Activated naive CD8-positive, alpha-beta T cell treated with anti-CD3 and anti-CD28 coated beads, Interleukin-2, amount 10 ng/mL, durations not matched to agents 7 days and 5 days (primary cell): ENCODE results near the gene SEPHS2. TPM values are rescaled to one million over a fixed set of nuclear protein-coding genes. Genes with fewer than 3 reads are reported as not detected.
"Not testable (repeated sequence)": the region's sequence is repeated elsewhere in the genome, so short reads cannot be mapped to it uniquely, and the experiment has no call there.

Experiments
- ATAC-seq: fragments of 150-1000 bp; cut with Tn5 transposase; one replicate; pipeline ENCODE4 v1.10.0; 2021; ENCODE audit warnings: low read depth, moderate library complexity
- POLR2A ChIA-PET: fragments of 350-600 bp; sonication (Branson Sonifier 250); formaldehyde crosslinking; loops from one replicate; lab custom pipeline; 2021; ENCODE audit warnings: antibody characterized with exemption; lab: Charles Lee
- DNase-seq: peaks from one replicate; pipeline ENCODE4 v3.0.0; 2021
- H3K27ac Mint-ChIP-seq: one replicate; pipeline ENCODE4 v1.8.0; 2022; ENCODE audit warnings: mild to moderate bottlenecking, mixed read lengths
- H3K27me3 Mint-ChIP-seq: one replicate; pipeline ENCODE4 v1.8.0; 2022; ENCODE audit warnings: mild to moderate bottlenecking, moderate library complexity, mixed read lengths
- H3K36me3 Mint-ChIP-seq: one replicate; pipeline ENCODE4 v1.8.0; 2021; ENCODE audit warnings: mild to moderate bottlenecking, mixed read lengths
- H3K4me1 Mint-ChIP-seq: one replicate; pipeline ENCODE4 v1.8.0; 2021; ENCODE audit warnings: mixed read lengths
- H3K4me3 Mint-ChIP-seq: one replicate; pipeline ENCODE4 v1.8.0; 2022; ENCODE audit warnings: mild to moderate bottlenecking, moderate library complexity, mixed read lengths
- H3K9me3 Mint-ChIP-seq: one replicate; pipeline ENCODE4 v1.8.0; 2021; ENCODE audit warnings: mixed read lengths
- total RNA-seq, 2 experiments: library from RNA; stranded (reverse); gene quantifications; one replicate each; pipeline ENCODE4 v1.2.3, GENCODE V29; 2021

SEPHS2 gene
- total RNA-seq, 2 experiments from 2014 or later = 59.4 to 59.8 TPM

DNA sequence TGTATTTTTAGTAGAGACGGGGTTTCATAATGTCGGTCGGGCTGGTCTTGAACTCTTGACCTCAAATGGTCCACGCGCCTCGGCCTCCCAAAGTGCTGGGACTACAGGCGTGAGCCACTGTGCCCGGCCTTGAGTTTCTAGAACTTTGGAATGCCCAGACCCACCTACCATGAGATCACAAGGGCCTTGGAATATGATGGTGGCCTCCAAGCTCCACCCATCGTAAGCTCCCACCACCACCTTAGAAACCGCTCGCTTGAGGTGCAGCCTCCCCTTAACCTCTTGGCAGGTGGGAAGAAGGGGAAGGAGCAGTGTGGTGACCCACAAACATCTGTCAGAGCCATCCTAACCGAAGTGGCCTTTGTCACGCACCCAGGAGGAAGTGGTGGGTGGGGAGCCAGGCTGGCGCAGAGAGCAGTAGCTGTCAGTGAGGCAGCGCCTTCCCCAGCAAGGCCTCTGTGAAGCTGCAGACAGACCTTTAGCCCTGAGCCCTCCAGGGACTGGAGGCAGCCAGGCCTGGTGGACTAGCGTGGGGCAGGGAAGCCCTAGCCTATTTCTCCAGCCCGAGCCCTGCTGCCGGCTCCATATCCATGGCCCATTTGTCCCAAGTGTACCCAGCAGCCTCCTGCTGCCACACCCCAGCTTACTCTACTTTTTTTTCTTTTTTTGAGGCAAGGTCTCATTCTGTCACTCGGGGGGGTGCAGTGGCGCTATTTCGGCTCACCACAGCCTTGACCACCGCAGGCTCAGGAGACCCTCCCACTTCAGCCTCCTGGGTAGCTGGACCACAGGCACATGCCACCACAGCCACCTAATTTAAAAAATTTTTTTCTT is 13.1 kb upstream of the SEPHS2 start:
- ATAC-seq (peak; percentile 97), DNase-seq (peak; percentile 91)
- H3K4me3 Mint-ChIP-seq = peak overlapping the region; percentile 76
- no peaks in the 10 kb centered on the region for H3K27me3 Mint-ChIP-seq
- no peaks in the 10 kb centered on the region for H3K9me3 Mint-ChIP-seq
- POLR2A ChIA-PET = interaction anchor here (0.6 to 9.2 kb wide), 24 partner anchors 8 to 273 kb away, joined by 3 to 259 read pairs (median 4); partner anchors contain the start of genes DCTPP1, ITGAL, SEPHS2 and SEPTIN1
- H3K27ac Mint-ChIP-seq = peak overlapping the region; percentile 96
- peaks cover 61% of the 10 kb centered on the region for H3K4me1 Mint-ChIP-seq
- H3K36me3 Mint-ChIP-seq = peaks cover 4% of the 10 kb centered on the region

DNA sequence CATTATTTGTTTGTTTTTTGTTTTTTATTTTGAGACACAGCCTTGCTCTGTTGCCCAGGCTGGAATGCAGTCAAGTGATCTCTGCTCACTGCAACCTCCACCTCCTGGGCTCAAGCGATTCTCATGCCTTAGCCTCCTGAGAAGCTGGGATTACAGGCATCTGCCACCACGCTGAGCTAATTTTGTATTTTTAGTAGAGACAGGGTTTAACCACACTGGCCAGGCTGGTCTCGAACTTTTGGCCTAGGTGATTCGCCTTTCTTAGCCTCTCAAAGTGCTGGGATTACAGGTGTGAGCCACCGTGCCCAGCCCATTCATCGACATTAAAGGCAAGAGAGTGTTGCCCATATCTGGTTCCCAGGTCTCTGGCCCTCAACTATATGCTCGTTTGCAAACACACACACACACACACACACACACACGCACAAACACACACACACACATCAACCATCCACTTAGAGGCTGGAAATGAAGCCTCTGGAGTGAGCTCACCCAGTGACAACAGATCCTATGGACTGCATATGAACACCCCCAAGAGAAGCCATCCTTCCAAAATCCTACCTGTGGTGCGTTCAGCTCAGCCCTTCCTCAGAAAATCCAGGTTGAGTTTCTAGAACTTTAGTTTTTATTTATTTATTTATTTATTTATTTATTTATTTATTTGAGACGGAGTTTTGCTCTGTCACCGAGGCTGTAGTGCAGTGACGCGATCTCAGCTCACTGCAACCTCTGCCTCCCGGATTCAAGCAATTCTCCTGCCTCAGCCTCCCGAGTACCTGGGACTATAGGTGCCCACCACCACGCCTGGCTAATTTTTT is 12.3 kb upstream of the SEPHS2 start:
- peak overlapping the region; percentile 76 for H3K4me3 Mint-ChIP-seq
- peaks cover 4% of the 10 kb centered on the region for H3K36me3 Mint-ChIP-seq
- no peaks in the 10 kb centered on the region for H3K9me3 Mint-ChIP-seq
- H3K27ac Mint-ChIP-seq = peak overlapping the region; percentile 96
- H3K27me3 Mint-ChIP-seq = no peaks in the 10 kb centered on the region
- POLR2A ChIA-PET = interaction anchor here (0.7 to 9.2 kb wide), 23 partner anchors 7 to 272 kb away, joined by 3 to 259 read pairs (median 4); partner anchors contain the start of genes DCTPP1, ITGAL, SEPHS2 and SEPTIN1
- peaks cover 58% of the 10 kb centered on the region for H3K4me1 Mint-ChIP-seq
- no peak for DNase-seq
- ATAC-seq = no peak

DNA sequence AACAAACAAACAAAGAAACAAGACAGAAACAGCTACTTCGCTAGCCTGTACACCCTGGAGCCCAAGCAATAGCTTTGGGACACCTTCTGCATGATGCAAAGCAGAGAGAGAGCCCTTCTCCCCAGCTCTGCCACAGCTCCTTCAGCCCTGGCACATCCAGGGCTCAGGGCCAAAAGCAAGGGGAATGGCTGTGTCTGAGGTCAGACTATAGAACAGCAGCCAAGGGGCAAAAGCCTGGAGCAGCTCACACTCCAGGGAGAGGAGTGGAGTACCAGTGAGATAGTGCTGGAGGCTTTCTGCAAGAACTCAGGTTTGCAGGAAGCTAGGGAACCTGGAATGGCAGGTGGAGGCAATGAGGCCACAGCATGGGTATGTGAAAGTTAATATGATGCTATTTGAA is 11.6 kb upstream of the SEPHS2 start:
- H3K27ac Mint-ChIP-seq = peak overlapping the region; percentile 81
- DNase-seq (no peak), ATAC-seq (no peak)
- H3K4me1 Mint-ChIP-seq = peaks cover 62% of the 10 kb centered on the region
- H3K4me3 Mint-ChIP-seq = no peak overlapping the region
- POLR2A ChIA-PET = interaction anchor here (0.8 to 9.2 kb wide), 11 partner anchors 10 to 192 kb away, joined by 3 to 259 read pairs (median 4); partner anchors contain the start of genes DCTPP1, ITGAL, SEPHS2 and SEPTIN1
- no peaks in the 10 kb centered on the region for H3K27me3 Mint-ChIP-seq
- no peaks in the 10 kb centered on the region for H3K9me3 Mint-ChIP-seq
- H3K36me3 Mint-ChIP-seq = peaks cover 4% of the 10 kb centered on the region

DNA sequence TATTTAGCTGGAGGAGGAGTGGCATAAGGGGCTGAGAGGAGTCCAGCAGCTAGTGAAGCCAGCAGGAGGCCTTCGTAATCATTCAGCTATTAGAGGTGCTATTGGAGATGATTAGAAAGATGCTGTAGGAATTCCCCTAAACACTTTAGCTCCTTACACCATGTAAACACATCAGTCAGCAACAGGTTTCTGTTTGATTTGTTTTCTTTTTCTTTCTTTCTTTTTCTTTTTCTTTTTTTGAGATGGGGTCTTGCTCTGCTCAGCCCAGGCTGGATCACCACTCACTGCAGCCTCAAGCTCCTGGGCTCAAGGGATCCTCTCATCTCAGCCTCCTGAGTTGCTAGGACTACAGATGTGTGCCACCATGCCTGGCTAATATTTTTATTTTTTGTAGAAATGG is 10.6 kb upstream of the SEPHS2 start:
- Mint-ChIP-seq H3K27ac (no peak overlapping the region), H3K4me3 (no peak overlapping the region), H3K9me3 (no peaks in the 10 kb centered on the region), H3K27me3 (no peaks in the 10 kb centered on the region), H3K4me1 (peaks cover 54% of the 10 kb centered on the region), H3K36me3 (peaks cover 3% of the 10 kb centered on the region)
- POLR2A ChIA-PET = interaction anchor here (0.9 to 9.2 kb wide), 7 partner anchors 9 to 116 kb away, joined by 4 to 259 read pairs (median 10); partner anchors contain the start of genes DCTPP1, ITGAL, SEPHS2 and ZNF764
- no peak for DNase-seq
- no peak for ATAC-seq

DNA sequence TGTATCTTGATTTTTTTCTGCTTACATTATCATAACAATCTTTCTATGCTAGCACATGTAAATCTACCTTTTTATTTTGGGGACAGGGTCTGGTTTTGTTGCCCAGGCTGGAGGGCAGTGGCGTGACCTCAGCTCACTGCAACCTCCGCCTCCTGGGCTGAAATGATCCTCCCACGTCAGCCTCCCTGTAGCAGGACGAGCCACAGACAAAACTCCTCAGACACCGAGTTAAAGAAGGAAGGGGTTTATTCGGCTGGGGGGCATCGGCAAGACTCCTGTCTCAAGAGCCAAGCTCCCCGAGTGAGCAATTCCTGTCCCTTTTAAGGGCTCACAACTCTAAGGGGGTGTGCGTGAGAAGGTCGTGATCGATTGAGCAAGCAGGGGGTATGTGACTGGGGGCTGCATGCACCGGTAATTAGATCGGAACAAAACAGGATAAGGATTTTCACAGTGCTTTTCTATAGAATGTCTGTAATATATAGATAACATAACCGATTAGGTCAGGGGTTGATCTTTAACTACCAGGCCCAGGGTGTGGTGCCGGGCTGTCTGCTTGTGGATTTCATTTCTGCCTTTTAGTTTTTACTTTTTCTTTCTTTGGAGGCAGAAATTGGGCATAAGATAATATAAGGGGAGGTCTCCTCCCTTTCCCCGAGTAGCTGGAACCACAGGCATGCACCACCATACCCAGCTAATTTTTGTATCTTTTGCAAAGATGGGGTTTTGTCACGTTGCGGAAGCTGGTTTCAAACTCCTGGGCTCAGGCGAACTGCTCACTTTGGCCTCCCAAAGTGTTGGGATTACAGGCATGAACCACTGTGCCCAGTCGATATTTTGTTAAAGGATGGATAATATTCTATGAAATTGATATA is 7.3 kb upstream of the SEPHS2 start:
- ATAC-seq, H3K4me3 Mint-ChIP-seq, H3K9me3 Mint-ChIP-seq, H3K27me3 Mint-ChIP-seq, DNase-seq, H3K36me3 Mint-ChIP-seq: not testable (repeated sequence)
- POLR2A ChIA-PET = interaction anchor here (0.6 to 0.7 kb wide), 2 partner anchors 45 to 246 kb away, joined by 3 to 5 read pairs; partner anchors contain the start of gene SRCAP
- H3K27ac Mint-ChIP-seq = peak overlapping the region; percentile 34
- peaks cover 45% of the 10 kb centered on the region for H3K4me1 Mint-ChIP-seq

DNA sequence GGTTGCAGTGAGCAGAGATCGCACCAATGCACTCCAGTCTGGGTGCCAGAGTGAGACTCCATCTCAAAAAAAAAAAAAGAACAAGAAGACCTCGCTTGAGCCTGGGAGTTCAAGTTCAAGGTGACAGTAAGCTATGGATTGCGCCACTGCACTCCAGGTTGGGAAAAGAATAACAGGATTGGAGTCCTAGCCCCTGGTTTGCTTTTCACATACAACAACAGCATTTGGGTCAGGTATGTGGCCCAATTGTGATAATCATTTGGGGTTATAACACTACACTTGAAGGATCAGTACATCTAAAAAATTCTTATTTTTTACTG is 3.4 kb upstream of the SEPHS2 start:
- Mint-ChIP-seq H3K4me3 (no peak overlapping the region), H3K9me3 (no peaks in the 10 kb centered on the region), H3K36me3 (peaks cover 10% of the 10 kb centered on the region), H3K27ac (no peak overlapping the region), H3K27me3 (no peaks in the 10 kb centered on the region), H3K4me1 (peaks cover 42% of the 10 kb centered on the region)
- POLR2A ChIA-PET = interaction anchor here (0.6 to 5.3 kb wide), 8 partner anchors 9 to 106 kb away, joined by 3 to 32 read pairs (median 4); partner anchors contain the start of gene ITGAL
- no peak for DNase-seq
- ATAC-seq = no peak

DNA sequence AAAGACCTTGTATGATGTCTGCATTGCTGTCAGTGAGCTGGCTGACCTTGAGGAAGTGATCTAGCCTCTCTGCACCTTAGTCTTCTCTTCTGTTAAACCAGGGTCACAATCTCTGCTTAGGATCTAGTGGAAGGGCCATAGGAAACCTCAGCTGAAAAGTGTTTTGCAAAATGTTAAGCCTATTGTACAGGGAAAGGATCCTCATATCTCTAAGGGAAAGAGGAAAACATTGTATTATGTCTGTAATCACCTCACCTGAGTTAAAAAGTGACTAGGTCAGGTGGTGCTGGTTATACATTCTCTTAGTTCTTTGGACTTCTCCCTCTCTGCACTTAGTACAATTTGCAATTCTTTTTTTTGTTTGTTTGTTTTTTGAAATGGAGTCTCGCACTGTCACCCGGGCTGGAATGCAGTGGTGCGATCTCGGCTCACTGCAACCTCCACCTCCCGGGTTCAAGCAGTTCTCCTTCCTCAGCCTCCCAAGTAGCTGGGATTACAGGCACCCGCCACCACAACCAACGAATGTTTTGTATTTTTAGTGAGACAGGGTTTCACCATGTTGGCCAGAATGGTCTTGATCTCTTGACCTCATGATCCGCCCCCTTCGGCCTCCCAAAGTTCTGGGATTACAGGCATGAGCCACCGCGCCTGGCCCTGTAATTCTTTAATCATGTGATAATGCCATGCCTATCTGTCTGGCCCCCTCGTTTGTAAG is 2.0 kb upstream of the SEPHS2 start:
- Mint-ChIP-seq H3K4me1 (peaks cover 47% of the 10 kb centered on the region), H3K27me3 (no peaks in the 10 kb centered on the region), H3K27ac (no peak overlapping the region), H3K4me3 (no peak overlapping the region), H3K9me3 (no peaks in the 10 kb centered on the region), H3K36me3 (peaks cover 22% of the 10 kb centered on the region)
- DNase-seq = no peak
- ATAC-seq = no peak
- POLR2A ChIA-PET = interaction anchor here (0.7 to 5.3 kb wide), 7 partner anchors 8 to 74 kb away, joined by 3 to 32 read pairs (median 5); partner anchors contain the start of gene ITGAL

DNA sequence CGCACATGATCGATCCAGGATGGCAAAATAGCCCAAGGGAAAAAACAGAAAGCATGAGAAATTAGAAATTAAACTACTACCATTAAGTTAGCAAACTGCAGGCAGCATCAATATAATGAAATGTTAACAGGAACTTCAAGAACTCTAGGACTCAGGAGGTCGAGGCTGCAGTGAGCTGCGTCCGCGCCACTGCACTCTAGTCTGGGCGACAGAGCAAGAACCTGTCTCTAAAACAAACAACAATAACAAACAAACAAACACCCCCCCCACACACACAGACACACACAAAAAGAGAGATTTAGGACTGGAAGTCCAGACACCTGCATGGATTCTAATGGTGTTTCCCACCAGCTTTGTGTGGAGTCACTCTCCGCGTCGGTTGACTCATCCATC is 525 bp upstream of the SEPHS2 start:
- Mint-ChIP-seq H3K36me3 (peaks cover 26% of the 10 kb centered on the region), H3K27me3 (no peaks in the 10 kb centered on the region), H3K9me3 (no peaks in the 10 kb centered on the region), H3K4me3 (peak overlapping the region; percentile 88), H3K27ac (peak overlapping the region; percentile 90), H3K4me1 (peaks cover 43% of the 10 kb centered on the region)
- POLR2A ChIA-PET = interaction anchor here (1.3 to 5.3 kb wide), 4 partner anchors 12 to 52 kb away, joined by 4 to 30 read pairs (median 16); partner anchors contain the start of gene ITGAL
- no peak for DNase-seq
- ATAC-seq = no peak

DNA sequence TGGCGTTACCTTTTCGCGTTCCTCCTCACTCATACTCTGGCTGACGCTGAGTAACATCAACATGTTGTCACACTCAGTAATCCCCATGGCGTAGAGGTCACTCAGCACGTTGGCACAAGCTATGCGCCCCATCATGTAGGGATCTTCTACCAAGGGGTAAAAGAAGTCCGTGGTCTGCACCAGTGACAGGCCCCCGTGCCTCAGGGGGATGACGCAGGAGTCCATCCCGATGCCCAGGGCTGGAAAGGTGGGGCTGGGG is 596 bp downstream of the SEPHS2 start:
- Mint-ChIP-seq H3K27ac (peak overlapping the region; percentile 69), H3K4me3 (peak overlapping the region; percentile 88), H3K9me3 (no peaks in the 10 kb centered on the region), H3K36me3 (peaks cover 26% of the 10 kb centered on the region), H3K27me3 (no peaks in the 10 kb centered on the region), H3K4me1 (peaks cover 36% of the 10 kb centered on the region)
- no peak for ATAC-seq
- POLR2A ChIA-PET = interaction anchor here (0.7 to 5.3 kb wide), 12 partner anchors 13 to 380 kb away, joined by 3 to 30 read pairs (median 4); partner anchors contain the start of genes ALDOA, DCTPP1, ITGAL and ZNF688
- no peak for DNase-seq

DNA sequence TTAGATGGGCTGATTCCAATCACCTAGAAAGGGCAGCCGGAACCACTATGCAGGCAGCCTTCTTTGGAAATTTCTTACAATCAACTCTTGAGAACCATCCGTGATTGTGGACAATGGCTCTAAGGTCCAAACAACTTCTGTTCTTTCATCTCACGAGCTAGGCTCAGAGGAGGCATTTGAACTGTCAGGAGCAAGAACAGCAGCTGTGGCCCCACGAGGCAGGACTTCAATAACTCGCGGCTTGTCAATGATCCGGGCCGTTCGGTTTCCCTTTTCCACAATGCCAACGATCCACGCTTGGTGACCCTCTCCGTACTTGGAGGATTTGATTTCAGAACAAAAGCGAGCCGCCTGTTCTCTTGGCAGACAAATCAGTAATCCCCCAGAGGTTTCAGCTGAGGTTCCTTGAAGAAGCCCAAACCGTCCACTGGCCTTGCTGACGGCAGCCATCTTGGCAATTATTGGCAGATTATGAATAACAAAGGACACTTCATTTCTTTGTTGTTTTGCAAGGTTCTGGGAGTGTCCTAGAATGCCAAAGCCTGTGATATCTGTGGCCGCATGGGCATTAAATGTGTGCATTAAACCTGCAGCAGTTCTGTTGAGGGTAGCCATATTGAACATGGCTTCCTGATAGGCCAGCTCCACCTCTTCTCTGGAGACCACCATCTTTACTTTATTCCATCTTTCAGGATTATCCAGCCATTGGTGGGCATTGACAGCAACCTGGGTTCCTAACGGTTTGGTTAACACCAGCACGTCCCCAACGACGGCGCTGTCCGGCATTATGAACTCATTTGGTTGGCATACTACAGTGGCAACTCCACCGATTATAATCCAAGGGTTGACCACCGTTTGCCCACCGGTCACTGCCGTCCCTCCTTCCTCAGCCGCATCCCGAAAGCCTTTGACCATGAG is 1.2 kb downstream of the SEPHS2 start:
- Mint-ChIP-seq H3K27me3 (no peaks in the 10 kb centered on the region), H3K4me3 (peak overlapping the region; percentile 88), H3K36me3 (peaks cover 26% of the 10 kb centered on the region), H3K9me3 (no peaks in the 10 kb centered on the region), H3K4me1 (peaks cover 36% of the 10 kb centered on the region), H3K27ac (peak overlapping the region; percentile 69)
- POLR2A ChIA-PET = interaction anchor here (0.7 to 5.3 kb wide), 12 partner anchors 13 to 380 kb away, joined by 3 to 30 read pairs (median 4); partner anchors contain the start of genes ALDOA, DCTPP1, ITGAL and ZNF688
- no peak for DNase-seq
- no peak for ATAC-seq

DNA sequence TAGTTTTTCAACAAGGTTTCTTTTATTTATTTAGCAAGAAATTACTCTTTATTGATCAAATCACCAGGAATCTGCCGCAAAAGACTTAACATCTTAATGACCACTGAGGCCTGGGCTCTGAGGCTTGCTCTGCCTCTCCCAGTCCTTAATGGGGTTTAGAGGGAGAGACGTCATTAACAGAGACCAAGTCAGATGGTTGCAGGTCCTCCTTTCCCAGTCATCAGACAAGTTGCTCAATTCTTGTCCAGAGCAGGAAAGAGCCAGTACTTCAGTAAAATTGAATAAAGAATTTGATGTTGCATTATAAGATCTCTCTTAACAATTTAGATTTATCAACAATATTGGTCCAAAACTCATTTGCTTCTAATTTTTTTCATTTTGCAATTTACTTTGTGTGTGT is 2.0 kb downstream of the SEPHS2 start:
- ATAC-seq = no peak
- peak overlapping the region; percentile 88 for H3K4me3 Mint-ChIP-seq
- H3K27me3 Mint-ChIP-seq = no peaks in the 10 kb centered on the region
- no peak overlapping the region for H3K27ac Mint-ChIP-seq
- H3K4me1 Mint-ChIP-seq = peaks cover 36% of the 10 kb centered on the region
- H3K36me3 Mint-ChIP-seq = peaks cover 26% of the 10 kb centered on the region
- no peak for DNase-seq
- H3K9me3 Mint-ChIP-seq = no peaks in the 10 kb centered on the region
- POLR2A ChIA-PET = interaction anchor here (4.2 kb wide), 1 partner anchor 29 kb away, joined by 27 read pairs; the partner anchor contains the start of gene ITGAL
